Astrocyte of the spinal cord (primary cell): ENCODE data around the gene RAB3IP.

Experiments
- DNase-seq: peaks from one replicate; pipeline ENCODE4 v3.0.0; 2011; ENCODE audit warnings: low read depth, low spot score
- H3K4me3 ChIP-seq: 2 replicates; pipeline ENCODE4 v1.5.1; 2011; ENCODE audit warnings: low read depth, mild to moderate bottlenecking, low read length, moderate library complexity
- in situ Hi-C: cut with HindIII; loops from 2 replicates; pipeline ENCODE4 v1.10.0; 2017; ENCODE audit warnings: low sequenced_read_pairs
- TF ChIP-seq, protein P1 (sequence below): IDR thresholded peaks from 2 replicates; pipeline ENCODE4 v1.5.1; 2012; ENCODE audit warnings: low read depth, mild to moderate bottlenecking, low read length, inconsistent platforms

RAB3IP gene

DNA sequence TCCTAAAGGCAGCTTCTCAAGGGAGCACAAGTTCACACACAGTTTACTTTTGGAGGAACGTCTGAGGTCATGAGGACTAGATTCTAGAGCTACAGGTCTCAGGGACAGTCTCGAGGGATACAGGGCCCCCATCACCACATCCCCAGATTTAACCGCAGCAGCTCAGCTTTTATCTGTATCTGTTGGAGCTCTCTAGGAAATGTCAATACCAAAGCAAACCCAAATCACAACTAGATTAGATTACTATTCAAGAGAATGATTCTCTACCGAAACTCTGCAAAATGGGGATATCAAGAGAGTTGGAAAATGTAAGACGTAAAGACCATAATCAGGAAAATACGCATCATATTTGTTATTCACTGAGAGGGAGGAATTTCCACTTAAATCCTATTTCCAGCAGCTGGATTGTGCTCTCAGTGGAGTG is 82.4 kb downstream of the RAB3IP start:
- in situ Hi-C loops, result no loop called here
- TF ChIP-seq, protein P1, sequence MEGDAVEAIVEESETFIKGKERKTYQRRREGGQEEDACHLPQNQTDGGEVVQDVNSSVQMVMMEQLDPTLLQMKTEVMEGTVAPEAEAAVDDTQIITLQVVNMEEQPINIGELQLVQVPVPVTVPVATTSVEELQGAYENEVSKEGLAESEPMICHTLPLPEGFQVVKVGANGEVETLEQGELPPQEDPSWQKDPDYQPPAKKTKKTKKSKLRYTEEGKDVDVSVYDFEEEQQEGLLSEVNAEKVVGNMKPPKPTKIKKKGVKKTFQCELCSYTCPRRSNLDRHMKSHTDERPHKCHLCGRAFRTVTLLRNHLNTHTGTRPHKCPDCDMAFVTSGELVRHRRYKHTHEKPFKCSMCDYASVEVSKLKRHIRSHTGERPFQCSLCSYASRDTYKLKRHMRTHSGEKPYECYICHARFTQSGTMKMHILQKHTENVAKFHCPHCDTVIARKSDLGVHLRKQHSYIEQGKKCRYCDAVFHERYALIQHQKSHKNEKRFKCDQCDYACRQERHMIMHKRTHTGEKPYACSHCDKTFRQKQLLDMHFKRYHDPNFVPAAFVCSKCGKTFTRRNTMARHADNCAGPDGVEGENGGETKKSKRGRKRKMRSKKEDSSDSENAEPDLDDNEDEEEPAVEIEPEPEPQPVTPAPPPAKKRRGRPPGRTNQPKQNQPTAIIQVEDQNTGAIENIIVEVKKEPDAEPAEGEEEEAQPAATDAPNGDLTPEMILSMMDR, result no peak
- H3K4me3 ChIP-seq, result no peak overlapping the region
- DNase-seq, result no peak

DNA sequence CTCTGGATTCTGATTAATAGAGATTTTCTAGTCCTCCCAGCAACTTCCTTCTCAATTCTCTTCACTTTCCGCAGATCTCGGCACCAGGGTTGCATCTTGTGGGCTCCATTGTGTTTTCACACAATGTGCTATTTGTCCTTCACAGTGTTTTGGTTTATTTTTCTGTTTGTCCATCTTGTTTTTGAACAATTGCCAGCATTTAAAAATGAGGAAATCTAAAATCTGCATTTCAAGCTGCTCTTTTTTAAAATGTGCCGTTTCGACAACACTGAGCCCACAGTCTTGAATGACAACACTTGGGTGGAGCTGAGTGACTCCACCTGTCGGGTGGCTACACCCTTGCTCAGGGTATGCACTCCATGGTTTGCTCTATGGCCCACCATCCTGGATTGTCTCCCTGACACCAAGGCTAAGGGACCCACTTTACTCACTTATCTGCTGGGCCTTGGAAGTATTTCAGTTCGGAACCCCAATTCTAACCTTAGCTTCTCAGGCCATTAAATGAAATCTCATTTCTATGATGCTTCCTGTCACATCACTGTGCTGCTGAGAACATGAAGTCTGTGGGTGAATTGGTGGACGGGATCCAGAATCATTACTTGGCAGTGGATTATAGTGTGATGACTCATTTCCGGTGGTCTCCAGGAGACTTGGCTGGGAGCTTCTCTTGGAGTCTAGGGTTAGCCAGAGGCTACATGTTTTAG is 82.9 kb downstream of the RAB3IP start:
- in situ Hi-C loops, result no loop called here
- DNase-seq, result peak; percentile 91

DNA sequence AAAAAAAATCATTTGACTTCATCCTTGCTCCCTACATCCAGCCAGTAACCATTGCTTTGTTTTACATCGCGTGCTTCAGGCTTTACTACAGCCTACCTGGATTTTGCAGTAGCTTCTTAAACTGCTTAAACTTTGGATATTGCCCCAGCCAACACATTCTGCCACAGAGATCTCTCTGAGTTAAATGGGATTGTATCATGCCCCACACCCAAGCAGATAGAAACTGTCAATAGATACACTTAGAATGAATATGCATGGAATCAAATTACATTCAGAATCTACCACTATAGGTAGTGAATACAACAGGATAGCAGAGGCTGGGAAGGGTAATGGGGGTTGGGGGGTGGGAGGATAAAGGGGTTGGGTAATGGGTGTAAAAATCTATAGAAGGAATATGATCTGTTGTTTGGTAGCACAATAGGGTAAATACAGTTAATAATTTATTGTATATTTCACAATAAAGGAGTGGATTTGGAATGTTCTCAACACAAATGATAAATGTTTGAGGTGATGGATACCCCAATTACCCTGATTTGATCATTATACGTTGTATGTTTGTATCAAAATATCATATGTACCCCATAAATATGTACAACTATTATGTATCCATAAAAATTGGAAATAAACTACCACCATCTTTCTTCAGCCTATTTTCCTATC is 83.7 kb downstream of the RAB3IP start:
- no peak for DNase-seq
- TF ChIP-seq, protein P1, result no peak
- in situ Hi-C loops, result no loop called here
- no peak overlapping the region for H3K4me3 ChIP-seq

More for the DNA sequence above, 82.9 kb downstream of the RAB3IP start:
- no peak overlapping the region for H3K4me3 ChIP-seq
- TF ChIP-seq, protein P1, result no peak

DNA sequence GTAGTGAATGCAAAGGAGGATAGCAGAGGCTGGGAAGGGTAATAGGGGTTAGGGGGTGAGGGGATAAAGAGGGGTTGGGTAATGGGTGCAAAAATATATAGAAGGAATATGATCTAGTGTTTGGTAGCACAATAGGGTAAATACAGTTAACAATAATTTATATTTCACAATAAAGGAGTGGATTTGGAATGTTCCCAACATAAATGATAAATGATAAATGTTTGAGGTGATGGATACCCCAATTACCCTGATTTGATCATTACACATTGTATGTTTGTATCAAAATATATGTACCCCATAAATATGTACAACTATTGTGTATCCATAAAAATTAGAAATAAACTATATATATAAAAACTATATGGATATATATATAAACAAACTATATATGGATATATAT is 85.4 kb downstream of the RAB3IP start:
- in situ Hi-C loops, result no loop called here
- DNase-seq, result no peak
- H3K4me3 ChIP-seq, result no peak overlapping the region
- TF ChIP-seq, protein P1, result no peak

DNA sequence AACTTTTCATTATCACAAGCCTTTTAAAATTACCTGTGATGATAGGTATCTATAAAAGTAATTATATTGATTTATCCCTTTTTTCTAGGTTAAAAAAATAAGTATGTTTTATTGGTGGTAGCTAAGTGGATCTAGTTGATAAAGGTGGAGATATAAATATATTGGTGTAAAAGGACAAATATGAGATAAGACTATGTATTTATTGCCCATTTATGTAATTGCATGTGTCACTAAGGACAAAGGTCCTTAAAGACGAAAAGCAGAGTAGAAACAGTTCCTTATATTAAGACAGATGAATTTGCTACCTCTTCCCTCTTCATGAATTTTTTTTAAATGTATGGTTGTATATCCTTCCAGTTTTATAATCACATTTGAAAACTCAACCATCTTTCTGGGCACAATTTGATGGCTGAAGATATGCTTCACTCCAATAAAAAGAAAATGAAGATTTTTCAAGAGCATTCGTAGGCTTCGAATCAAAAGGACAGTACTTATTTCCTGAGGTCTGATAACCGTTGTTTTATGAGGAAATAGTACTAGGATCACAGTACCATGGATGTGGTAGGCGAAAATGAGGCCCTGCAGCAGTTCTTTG is 86.4 kb downstream of the RAB3IP start, which contains the start of gene MYRFL:
MYRFL (plus strand) TSS at position 262 of the 595 bp plus-strand sequence; CDS start at position 553, 291 bp downstream.
- H3K4me3 ChIP-seq, result no peak within 1 kb of the TSS
- no peak for DNase-seq
- in situ Hi-C loops, result no loop called here
- TF ChIP-seq, protein P1, result no peak

DNA sequence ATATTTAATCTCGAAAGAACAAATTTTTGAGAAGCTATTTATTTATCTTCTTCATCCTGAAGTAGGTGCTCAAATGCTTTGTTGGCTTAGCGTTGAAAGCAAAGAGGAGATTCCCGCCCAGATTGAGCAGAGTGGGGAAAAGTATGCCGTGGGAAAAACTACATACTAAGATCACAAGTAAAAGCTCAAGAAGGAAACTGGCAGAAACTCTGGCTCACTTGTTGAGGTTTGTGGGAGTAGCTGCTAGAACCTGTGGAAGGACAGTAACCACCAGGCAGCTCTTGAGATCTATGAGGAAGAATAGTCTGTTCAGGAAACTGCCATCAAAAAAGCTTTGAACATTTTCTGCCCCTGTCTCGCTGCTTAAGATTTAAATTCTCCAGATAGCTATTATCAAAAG is 90.2 kb downstream of the RAB3IP start:
- in situ Hi-C loops, result no loop called here
- TF ChIP-seq, protein P1, result no peak
- H3K4me3 ChIP-seq, result no peak overlapping the region
- no peak for DNase-seq
